Neural progenitor cell (in vitro differentiated cells): ENCODE results near the gene SRGAP2B.
"Not testable (repeated sequence)": the region's sequence is repeated elsewhere in the genome, so short reads cannot be mapped to it uniquely, and the experiment has no call there.

Experiments
- CTCF ChIP-seq: fragments of 200-600 bp; sonication (generic); IDR thresholded peaks from 2 replicates; pipeline ENCODE4 v1.5.1; 2017; ENCODE audit warnings: antibody characterized with exemption, mild to moderate bottlenecking
- EZH2phosphoT487 ChIP-seq: fragments of 200-600 bp; sonication (generic); IDR thresholded peaks from 2 replicates; pipeline ENCODE4 v1.6.1; 2017; ENCODE audit warnings: antibody characterized with exemption

- TF ChIP-seq CTCF, EZH2phosphoT487: not testable (repeated sequence)
Measured at GRCh38 chr1:144931553-144931952, 163.6 kb downstream of the SRGAP2B start.
